OCI-M1 (cell line): ENCODE measurements around the gene SLC10A7.

Experiments used
- DNase-seq: peaks from one replicate; lab custom pipeline; 2025; lab: John Stamatoyannopoulos, UW

The SLC10A7 gene

GRCh38 chr4:146521541-146522097, at the start of gene SLC10A7:
SLC10A7 (minus strand) TSS chr4:146521940; CDS start chr4:146521717, 223 bp downstream.
- DNase-seq, result peak; percentile 89

- no peak for DNase-seq
These were observed 45.7 kb upstream of the SLC10A7 start for GRCh38 chr4:146567396-146567795.

GRCh38 chr4:146564492-146564891, 42.8 kb upstream of the SLC10A7 start:
- no peak for DNase-seq

GRCh38 chr4:146550161-146550560, 28.4 kb upstream of the SLC10A7 start:
- peak; percentile 52 for DNase-seq

GRCh38 chr4:146548443-146548842, 26.7 kb upstream of the SLC10A7 start:
- peak; percentile 19 for DNase-seq

- DNase-seq, result peak; percentile 76
These were observed 23.4 kb upstream of the SLC10A7 start for GRCh38 chr4:146545102-146545501.

- no peak for DNase-seq
These were observed 12.4 kb upstream of the SLC10A7 start for GRCh38 chr4:146534178-146534577.

- DNase-seq, result peak; percentile 65
These were observed 4.0 kb upstream of the SLC10A7 start for GRCh38 chr4:146525754-146526153.

GRCh38 chr4:146524663-146525062, 2.9 kb upstream of the SLC10A7 start:
- no peak for DNase-seq

GRCh38 chr4:146522869-146523205, 1.1 kb upstream of the SLC10A7 start:
- peak; percentile 85 for DNase-seq

GRCh38 chr4:146522098-146522868, 543 bp upstream of the SLC10A7 start:
- peak; percentile 96 for DNase-seq

GRCh38 chr4:146520896-146521540, 722 bp downstream of the SLC10A7 start:
- peak; percentile 89 for DNase-seq

- DNase-seq, result no peak
These were observed 6.9 kb downstream of the SLC10A7 start for GRCh38 chr4:146514651-146515357.

- no peak for DNase-seq
These were observed 8.2 kb downstream of the SLC10A7 start for GRCh38 chr4:146513548-146513947.

- DNase-seq, result peak; percentile 80
These were observed 10.4 kb downstream of the SLC10A7 start for GRCh38 chr4:146511381-146511780.

GRCh38 chr4:146510942-146511341, 10.8 kb downstream of the SLC10A7 start:
- peak; percentile 76 for DNase-seq

GRCh38 chr4:146508229-146508939, 13.4 kb downstream of the SLC10A7 start:
- DNase-seq, result no peak

GRCh38 chr4:146507632-146508031, 14.1 kb downstream of the SLC10A7 start:
- no peak for DNase-seq

- no peak for DNase-seq
These were observed 15.5 kb downstream of the SLC10A7 start for GRCh38 chr4:146506272-146506671.

GRCh38 chr4:146500216-146500615, 21.5 kb downstream of the SLC10A7 start:
- DNase-seq, result no peak

GRCh38 chr4:146498291-146498690, 23.4 kb downstream of the SLC10A7 start:
- no peak for DNase-seq

- peak; percentile 34 for DNase-seq
These were observed 26.5 kb downstream of the SLC10A7 start for GRCh38 chr4:146495269-146495668.
